Heart left ventricle (tissue), 16 donors: Measurements from ENCODE around the gene PRDM13. TPM values are rescaled to one million over a fixed set of nuclear protein-coding genes. Genes with fewer than 3 reads are reported as not detected.

Experiments
- ATAC-seq, 4 donors: fragments of 200-7000 bp; cut with Tn5 transposase; one replicate each; pipeline ENCODE4 v1.9.1; 2020 to 2022; ENCODE audit warnings: moderate library complexity in 4 of 4, mild to moderate bottlenecking in 3 of 4, moderate number of reproducible peaks in 1 of 4
- DNase-seq, 5 donors: peaks; one replicate each; pipeline ENCODE4 v3.0.0-alpha.2; 2020
- H3K27ac ChIP-seq, 12 donors: fragments of 200-600 bp; sonication (generic) in 4 of 12; one replicate each; pipeline versions ENCODE4 v1.5.0 to v1.8.0; 2016 to 2022; ENCODE audit warnings: mild to moderate bottlenecking in 2 of 12
- H3K27me3 ChIP-seq, 9 donors: fragments of 200-600 bp; sonication (generic) in 2 of 9; one replicate each; pipeline versions ENCODE4 v1.5.1 to v1.8.0; 2016 to 2022; ENCODE audit warnings: mild to moderate bottlenecking in 3 of 9
- H3K36me3 ChIP-seq, 9 donors: fragments of 200-600 bp; sonication (generic) in 2 of 9; one replicate each; pipeline versions ENCODE4 v1.5.0 to v1.8.0; 2018 to 2022; ENCODE audit warnings: mild to moderate bottlenecking in 2 of 9
- H3K4me1 ChIP-seq, 12 donors: fragments of 200-600 bp; sonication (generic) in 4 of 12; one replicate each; pipeline versions ENCODE4 v1.5.0 to v1.8.0; 2016 to 2022; ENCODE audit warnings: mild to moderate bottlenecking in 3 of 12
- H3K4me3 ChIP-seq, 12 donors: fragments of 200-600 bp; sonication (generic) in 4 of 12; one replicate each; pipeline versions ENCODE4 v1.5.0 to v1.8.0; 2017 to 2022; ENCODE audit warnings: mild to moderate bottlenecking in 9 of 12, moderate library complexity in 4 of 12
- H3K9me3 ChIP-seq, 12 donors: fragments of 200-600 bp; sonication (generic) in 4 of 12; one replicate each; pipeline versions ENCODE4 v1.5.0 to v1.8.0; 2016 to 2022; ENCODE audit warnings: mild to moderate bottlenecking in 1 of 12
- POLR2A ChIP-seq, 2 donors: fragments of 450-650 bp; IDR thresholded peaks; one replicate each; pipeline ENCODE4 v1.6.1; 2017; ENCODE audit warnings: antibody characterized with exemption in 2 of 2, mild to moderate bottlenecking in 2 of 2, moderate library complexity in 2 of 2
- WGBS, 4 donors: extraction: QIAGEN DNeasy Blood & Tissue Kit in 2 of 4; methylation state at CpG; one replicate each; pipeline versions ENCODE4 v1.1.5 to v1.1.7; 2013 to 2018; 5-methylcytosine and 5-hydroxymethylcytosine counted together
- intact Hi-C, 10 donors: fragments of 100-400 bp; cut with DNase I; formaldehyde crosslinking; loops; one replicate each; pipeline versions ENCODE4 v1.11.1 to v1.14.2; 2022
- polyA plus RNA-seq, 2 donors: library from polyadenylated mRNA; stranded (reverse); fragments of 200-250 nt; gene quantifications; one replicate each; pipeline ENCODE4 v1.2.3, GENCODE V29; 2013
- total RNA-seq, 9 donors: library from RNA; depleted of rRNA in 2 of 9; stranded (reverse); fragments of >200 nt in 2 of 9; fragmentation: NEBNext Ultra II Directional in 3 of 9; extraction: Animal tissue kit (Norgen Biotek cat#: 25700) in 3 of 9; gene quantifications; one replicate each; pipeline versions ENCODE4 v1.1.0 to v1.2.4, GENCODE V29; 2016 to 2023
- TF ChIP-seq, protein P1 (sequence below), 12 donors: fragments of 200-600 bp; sonication (generic) in 4 of 12; IDR thresholded peaks; one replicate each; pipeline versions ENCODE4 v1.5.0 to v1.8.0; 2018 to 2022; ENCODE audit warnings: antibody characterized with exemption in 12 of 12, mild to moderate bottlenecking in 5 of 12
- donor health status: ischemic (EF 13 %, LVEDD 7.1; RV severe dilation, severe dysfunction).
- donor health status: healthy with polysubstance abuse.
- donor health status: DM: no; HTN: yes; CAD: no.
- donor health status: DM: no; HTN: no; CAD: no.
- donor health status: ischemic (EF 25% LVEDD 6.9; RV normal size, moderate dysfunction).
- donor health status: ischemic (EF 25% LVEDD 5.7; RV mildly dilated, moderate dysfunction).
- donor health status: healthy.
- donor health status: DM: yes; HTN: yes; CAD: no.
- donor health status: ischemic (EF 35%, LVEDD 5.7; RV mildly dilated, moderate dysfunction).
- donor health status: nonischemic (EF 11% LVEDD 7.7; RV severe dilation, severe dysfunction).
- donor health status: DM: yes; HTN: yes; CAD: no.
- donor health status: PGD.
- donor health status: ischemic (EF 29% LVEDD 5.4; RV normal size, mild dysfunction).
- donor health status: nonischemic (EF 23%, LVEDD 6.1; RV moderate dilation, normal function).

Gene PRDM13
- total and polyA plus RNA-seq, 11 donors, result not detected

DNA sequence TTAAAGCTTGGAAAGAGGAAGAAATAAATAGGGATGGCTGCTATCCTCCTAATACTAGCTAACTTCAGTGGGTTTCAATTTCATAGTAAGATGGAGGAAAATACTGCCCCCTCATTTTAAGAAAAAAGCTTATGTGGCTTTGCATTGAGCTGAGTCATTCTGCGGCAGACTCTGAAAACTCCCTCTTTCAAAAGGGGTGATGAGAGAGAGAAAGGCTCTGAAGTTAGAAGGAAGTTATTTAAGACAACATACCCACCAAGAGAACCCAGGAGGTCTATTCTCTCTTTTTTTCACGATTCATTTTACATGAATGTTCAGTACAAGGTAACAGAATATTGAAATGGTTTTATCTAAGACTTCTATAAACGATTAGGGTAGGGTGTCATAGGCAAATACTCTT lies 4.5 kb downstream of the PRDM13 start:
- WGBS, 4 donors, result 3 to 8% (median 5%) methylated on average over 3 of the region's 3 CpGs
- Histone ChIP-seq H3K4me3 (no peak overlapping the region), H3K9me3 (no peaks in the 10 kb centered on the region), H3K36me3 (no peaks in the 10 kb centered on the region), H3K27me3 (peaks cover 70 to 100% (median 99%) of the 10 kb centered on the region in 9 donors), H3K4me1 (peaks cover 8 to 37% (median 15%) of the 10 kb centered on the region in 12 donors), H3K27ac (no peak overlapping the region)
- ATAC-seq (no peak), DNase-seq (no peak)
- TF ChIP-seq, protein P1, sequence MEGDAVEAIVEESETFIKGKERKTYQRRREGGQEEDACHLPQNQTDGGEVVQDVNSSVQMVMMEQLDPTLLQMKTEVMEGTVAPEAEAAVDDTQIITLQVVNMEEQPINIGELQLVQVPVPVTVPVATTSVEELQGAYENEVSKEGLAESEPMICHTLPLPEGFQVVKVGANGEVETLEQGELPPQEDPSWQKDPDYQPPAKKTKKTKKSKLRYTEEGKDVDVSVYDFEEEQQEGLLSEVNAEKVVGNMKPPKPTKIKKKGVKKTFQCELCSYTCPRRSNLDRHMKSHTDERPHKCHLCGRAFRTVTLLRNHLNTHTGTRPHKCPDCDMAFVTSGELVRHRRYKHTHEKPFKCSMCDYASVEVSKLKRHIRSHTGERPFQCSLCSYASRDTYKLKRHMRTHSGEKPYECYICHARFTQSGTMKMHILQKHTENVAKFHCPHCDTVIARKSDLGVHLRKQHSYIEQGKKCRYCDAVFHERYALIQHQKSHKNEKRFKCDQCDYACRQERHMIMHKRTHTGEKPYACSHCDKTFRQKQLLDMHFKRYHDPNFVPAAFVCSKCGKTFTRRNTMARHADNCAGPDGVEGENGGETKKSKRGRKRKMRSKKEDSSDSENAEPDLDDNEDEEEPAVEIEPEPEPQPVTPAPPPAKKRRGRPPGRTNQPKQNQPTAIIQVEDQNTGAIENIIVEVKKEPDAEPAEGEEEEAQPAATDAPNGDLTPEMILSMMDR (IDR thresholded peaks at IDR 0.05), result no peak
- TF ChIP-seq POLR2A (IDR thresholded peaks at IDR 0.05), result no peak
- intact Hi-C loops, result loop anchor here in 1 of 10 donors (10.0 kb wide), 1 partner anchor 146 kb away; no protein-coding TSS in a partner anchor

DNA sequence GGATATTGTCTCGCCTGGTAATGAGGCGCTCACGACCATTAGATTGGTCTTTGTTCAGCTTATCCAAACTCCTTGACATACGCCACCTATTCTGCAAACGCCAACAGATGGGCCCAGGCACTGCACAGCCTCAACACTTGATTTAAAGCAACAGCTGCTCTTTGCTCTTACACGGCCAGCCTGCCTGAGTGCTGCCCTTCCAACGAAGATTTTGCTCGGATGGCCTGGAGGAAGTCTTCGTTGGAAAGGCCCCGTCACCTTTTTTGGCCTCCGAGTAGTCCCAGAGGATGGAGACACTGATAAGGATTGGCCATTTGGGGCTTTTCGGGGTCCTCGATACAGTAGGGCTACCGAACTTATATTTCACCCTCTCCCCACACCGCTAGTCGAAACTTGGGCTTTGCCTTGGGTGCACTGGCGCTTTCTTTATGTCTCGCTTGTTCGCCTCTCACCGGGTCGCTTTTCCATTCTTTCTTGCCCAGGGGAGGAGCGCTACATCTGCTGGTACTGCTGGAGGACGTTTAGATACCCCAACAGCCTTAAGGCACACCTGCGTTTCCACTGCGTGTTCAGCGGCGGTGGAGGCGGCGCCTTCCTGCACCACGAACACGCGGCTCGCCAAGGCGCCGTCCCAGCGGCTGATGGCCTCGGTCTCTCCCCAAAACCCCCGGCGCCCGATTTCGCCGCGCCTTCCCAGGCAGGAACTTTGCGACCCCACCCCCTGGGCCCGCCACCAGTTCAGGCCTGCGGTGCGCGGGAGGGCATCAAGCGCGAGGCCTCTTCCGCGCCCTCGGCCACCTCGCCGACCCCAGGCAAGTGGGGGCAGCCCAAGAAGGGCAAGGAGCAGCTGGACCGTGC lies 6.1 kb downstream of the PRDM13 start:
- WGBS, 4 donors, result 6 to 11% (median 10%) methylated on average over 44 to 56 of the region's 56 CpGs
- Histone ChIP-seq H3K27me3 (peaks cover 73 to 100% (median 99%) of the 10 kb centered on the region in 9 donors), H3K36me3 (no peaks in the 10 kb centered on the region), H3K4me1 (peaks cover 8 to 26% (median 15%) of the 10 kb centered on the region in 12 donors), H3K4me3 (peak overlapping the region; percentile 22 to 57 (median 46)), H3K9me3 (no peaks in the 10 kb centered on the region), H3K27ac (no peak overlapping the region)
- TF ChIP-seq POLR2A (IDR thresholded peaks at IDR 0.05), result no peak
- intact Hi-C loops, result loop anchor here in 1 of 10 donors (10.0 kb wide), 1 partner anchor 148 kb away; no protein-coding TSS in a partner anchor
- ATAC-seq (peak in 1 of 4 donors; percentile 20), DNase-seq (no peak)

DNA sequence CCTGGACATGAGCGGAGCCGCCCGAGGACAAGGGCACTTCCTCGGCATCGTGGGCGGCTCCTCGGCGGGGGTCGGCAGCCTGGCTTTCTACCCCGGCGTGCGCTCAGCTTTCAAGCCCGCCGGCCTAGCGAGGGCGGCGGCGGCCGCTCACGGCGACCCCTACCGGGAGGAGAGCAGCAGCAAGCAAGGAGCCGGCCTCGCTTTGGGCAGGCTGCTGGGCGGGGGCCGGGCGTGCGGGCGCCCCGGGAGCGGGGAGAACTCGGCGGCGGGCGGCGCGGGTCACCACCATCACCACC lies 6.7 kb downstream of the PRDM13 start:
- no peaks in the 10 kb centered on the region for H3K36me3 ChIP-seq
- ATAC-seq, result peak in 3 of 4 donors; percentile 48 to 89 (median 75)
- peaks cover 74 to 100% (median 99%) of the 10 kb centered on the region in 9 donors for H3K27me3 ChIP-seq
- H3K9me3 ChIP-seq, result no peaks in the 10 kb centered on the region
- TF ChIP-seq POLR2A (IDR thresholded peaks at IDR 0.05), result no peak
- TF ChIP-seq, protein P1 (IDR thresholded peaks at IDR 0.05), result peak; percentile 11 to 59 (median 34)
- intact Hi-C loops, result loop anchor here in 1 of 10 donors (10.0 kb wide), 1 partner anchor 149 kb away; no protein-coding TSS in a partner anchor
- peaks cover 8 to 23% (median 15%) of the 10 kb centered on the region in 12 donors for H3K4me1 ChIP-seq
- no peak overlapping the region for H3K27ac ChIP-seq
- peak in 2 of 5 donors; percentile 37 to 66 for DNase-seq
- 0 to 1% (median 1%) methylated on average over 31 to 37 of the region's 37 CpGs; no CpG with 5 or more reads in 1 of the 4 donors for WGBS, 4 donors
- peak overlapping the region; percentile 22 to 57 (median 46) for H3K4me3 ChIP-seq

DNA sequence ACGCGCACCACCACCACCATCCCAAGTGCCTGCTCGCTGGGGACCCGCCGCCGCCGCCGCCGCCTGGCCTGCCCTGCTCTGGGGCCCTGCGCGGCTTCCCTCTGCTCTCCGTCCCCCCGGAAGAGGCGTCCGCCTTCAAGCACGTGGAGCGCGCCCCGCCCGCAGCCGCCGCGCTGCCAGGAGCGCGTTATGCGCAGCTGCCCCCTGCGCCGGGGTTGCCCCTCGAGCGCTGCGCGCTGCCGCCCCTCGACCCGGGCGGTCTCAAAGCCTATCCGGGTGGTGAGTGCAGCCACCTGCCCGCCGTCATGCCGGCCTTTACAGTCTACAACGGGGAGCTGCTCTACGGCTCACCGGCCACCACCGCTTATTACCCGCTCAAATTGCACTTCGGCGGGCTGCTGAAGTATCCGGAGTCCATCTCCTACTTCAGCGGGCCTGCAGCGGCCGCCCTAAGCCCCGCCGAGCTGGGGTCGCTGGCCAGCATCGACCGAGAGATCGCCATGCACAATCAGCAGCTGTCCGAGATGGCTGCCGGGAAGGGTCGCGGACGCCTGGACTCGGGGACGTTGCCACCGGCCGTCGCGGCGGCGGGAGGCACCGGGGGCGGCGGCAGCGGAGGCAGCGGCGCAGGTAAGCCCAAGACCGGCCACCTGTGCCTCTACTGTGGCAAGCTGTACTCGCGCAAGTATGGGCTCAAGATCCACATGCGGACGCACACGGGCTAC lies 7.2 kb downstream of the PRDM13 start:
- no peak for TF ChIP-seq POLR2A (IDR thresholded peaks at IDR 0.05)
- TF ChIP-seq, protein P1 (IDR thresholded peaks at IDR 0.05), result no peak
- Histone ChIP-seq H3K27ac (no peak overlapping the region), H3K27me3 (peaks cover 73 to 100% (median 99%) of the 10 kb centered on the region in 9 donors), H3K4me1 (peaks cover 8 to 28% (median 15%) of the 10 kb centered on the region in 12 donors), H3K36me3 (no peaks in the 10 kb centered on the region), H3K9me3 (no peaks in the 10 kb centered on the region), H3K4me3 (peak overlapping the region; percentile 22 to 57 (median 46))
- peak in 2 of 4 donors; percentile 41 to 72 for ATAC-seq
- peak in 1 of 5 donors; percentile 63 for DNase-seq
- WGBS, 4 donors, result 1 to 10% (median 2%) methylated on average over 4 to 82 of the region's 82 CpGs
- intact Hi-C loops, result loop anchor here in 1 of 10 donors (10.0 kb wide), 1 partner anchor 149 kb away; no protein-coding TSS in a partner anchor
